Measurements from ENCODE around the gene DLK1. TPM values are rescaled to one million over a fixed set of nuclear protein-coding genes. Genes with fewer than 3 reads are reported as not detected.

The DLK1 gene
- polyA plus RNA-seq, 1 experiment, result 0.12 TPM

- peaks cover 8% of the 10 kb centered on the region; the same call in 1 of the 2 replicates for H3K9me3 ChIP-seq (ENCODE audit: control insufficient read depth, insufficient read depth, low read length)
- ChIA-PET POLR2A (no interaction called here), CTCF (no interaction called here)
- H3K27ac ChIP-seq (ENCODE audit: low read depth, low read length), result no peak overlapping the region
- no peak for DNase-seq (ENCODE audit: low read depth, low spot score)
- peaks cover 44% of the 10 kb centered on the region for H3K27me3 ChIP-seq (ENCODE audit: control insufficient read depth, insufficient read depth, low read length)
- H3K4me3 ChIP-seq (ENCODE audit: low read depth, low read length), result no peak overlapping the region
- TF ChIP-seq, protein P1, sequence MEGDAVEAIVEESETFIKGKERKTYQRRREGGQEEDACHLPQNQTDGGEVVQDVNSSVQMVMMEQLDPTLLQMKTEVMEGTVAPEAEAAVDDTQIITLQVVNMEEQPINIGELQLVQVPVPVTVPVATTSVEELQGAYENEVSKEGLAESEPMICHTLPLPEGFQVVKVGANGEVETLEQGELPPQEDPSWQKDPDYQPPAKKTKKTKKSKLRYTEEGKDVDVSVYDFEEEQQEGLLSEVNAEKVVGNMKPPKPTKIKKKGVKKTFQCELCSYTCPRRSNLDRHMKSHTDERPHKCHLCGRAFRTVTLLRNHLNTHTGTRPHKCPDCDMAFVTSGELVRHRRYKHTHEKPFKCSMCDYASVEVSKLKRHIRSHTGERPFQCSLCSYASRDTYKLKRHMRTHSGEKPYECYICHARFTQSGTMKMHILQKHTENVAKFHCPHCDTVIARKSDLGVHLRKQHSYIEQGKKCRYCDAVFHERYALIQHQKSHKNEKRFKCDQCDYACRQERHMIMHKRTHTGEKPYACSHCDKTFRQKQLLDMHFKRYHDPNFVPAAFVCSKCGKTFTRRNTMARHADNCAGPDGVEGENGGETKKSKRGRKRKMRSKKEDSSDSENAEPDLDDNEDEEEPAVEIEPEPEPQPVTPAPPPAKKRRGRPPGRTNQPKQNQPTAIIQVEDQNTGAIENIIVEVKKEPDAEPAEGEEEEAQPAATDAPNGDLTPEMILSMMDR (IDR thresholded peaks at IDR 0.05; ENCODE audit: low read depth, low read length), result no peak
These were observed 42.6 kb downstream of the DLK1 start for GRCh38 chr14:100769035-100769939.

DNA sequence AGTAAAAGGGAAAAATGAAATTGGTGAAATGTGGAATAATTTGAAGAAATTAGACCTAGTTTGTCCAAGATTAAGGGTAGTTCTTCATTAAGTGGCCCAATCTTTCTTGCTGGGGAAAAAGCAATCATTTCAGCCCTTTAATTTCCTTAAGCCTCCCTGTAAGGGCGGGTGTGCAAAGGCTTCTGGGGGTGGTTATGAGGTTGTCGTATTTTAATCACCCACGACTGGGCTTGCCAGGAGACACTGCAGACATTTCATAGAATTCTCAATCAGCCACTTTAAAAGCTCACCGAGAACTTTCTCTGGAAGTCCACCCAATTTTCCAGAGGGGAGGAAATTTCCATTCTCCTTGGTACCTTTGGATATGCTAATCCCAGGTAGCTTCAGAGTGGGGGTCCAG lies 43.4 kb downstream of the DLK1 start:
- ChIA-PET POLR2A (no interaction called here), CTCF (no interaction called here)

GRCh38 chr14:100770605-100771120 lies 44.0 kb downstream of the DLK1 start:
- DNase-seq (ENCODE audit: low read depth, low spot score), result no peak
- ChIA-PET CTCF (no interaction called here), POLR2A (no interaction called here)
- H3K27ac ChIP-seq (ENCODE audit: low read depth, low read length), result no peak overlapping the region
- peaks cover 40% of the 10 kb centered on the region for H3K27me3 ChIP-seq (ENCODE audit: control insufficient read depth, insufficient read depth, low read length)
- TF ChIP-seq, protein P1 (IDR thresholded peaks at IDR 0.05; ENCODE audit: low read depth, low read length), result no peak
- no peak overlapping the region for H3K4me3 ChIP-seq (ENCODE audit: low read depth, low read length)
- peaks cover 8% of the 10 kb centered on the region; the same call in 1 of the 2 replicates for H3K9me3 ChIP-seq (ENCODE audit: control insufficient read depth, insufficient read depth, low read length)

More for the DNA sequence above, 43.4 kb downstream of the DLK1 start:
- Histone ChIP-seq H3K9me3 (ENCODE audit: control insufficient read depth, insufficient read depth, low read length) (peaks cover 8% of the 10 kb centered on the region; the same call in 1 of the 2 replicates), H3K27me3 (ENCODE audit: control insufficient read depth, insufficient read depth, low read length) (peaks cover 39% of the 10 kb centered on the region), H3K27ac (ENCODE audit: low read depth, low read length) (no peak overlapping the region), H3K4me3 (ENCODE audit: low read depth, low read length) (no peak overlapping the region)
- TF ChIP-seq, protein P1 (IDR thresholded peaks at IDR 0.05; ENCODE audit: low read depth, low read length), result no peak
- no peak for DNase-seq (ENCODE audit: low read depth, low spot score)

GRCh38 chr14:100771121-100771800 lies 44.6 kb downstream of the DLK1 start:
- H3K9me3 ChIP-seq (ENCODE audit: control insufficient read depth, insufficient read depth, low read length), result peaks cover 8% of the 10 kb centered on the region; the same call in 1 of the 2 replicates
- no peak overlapping the region for H3K4me3 ChIP-seq (ENCODE audit: low read depth, low read length)
- CTCF ChIA-PET, result no interaction called here
- H3K27ac ChIP-seq (ENCODE audit: low read depth, low read length), result no peak overlapping the region
- TF ChIP-seq, protein P1 (IDR thresholded peaks at IDR 0.05; ENCODE audit: low read depth, low read length), result no peak
- POLR2A ChIA-PET, result no interaction called here
- DNase-seq (ENCODE audit: low read depth, low spot score), result no peak
- H3K27me3 ChIP-seq (ENCODE audit: control insufficient read depth, insufficient read depth, low read length), result peaks cover 41% of the 10 kb centered on the region
